ENCODE data around the gene FFAR2. TPM values are rescaled to one million over a fixed set of nuclear protein-coding genes. Genes with fewer than 3 reads are reported as not detected.

The FFAR2 gene
- total RNA-seq: 1.5 TPM

GRCh38 chr19:35447606-35448469 is at the start of gene FFAR2:
Gene FFAR2 (plus strand): TSS chr19:35448257. CDS start chr19:35449715, 1,458 bp downstream.

GRCh38 chr19:35490364-35490763 is 42.3 kb downstream of the FFAR2 start, which contains the start of gene KRTDAP:
Gene KRTDAP (minus strand): TSS chr19:35490464. CDS start chr19:35490442, 22 bp downstream.

Small RNAs within 50 kb of the gene (small RNA-seq; reads per million reads assigned to genes)
- not detected for gene RN7SL491P (ENCODE audit: low replicate concordance)

Other genes with a start within 250 kb of the FFAR2 start
- gene FAM187B, start 219.5 kb upstream of the FFAR2 start, total RNA-seq: not detected
- gene LSR, start 199.3 kb upstream of the FFAR2 start, total RNA-seq: 59.6 TPM
- 75.1 TPM for gene USF2, start 179.3 kb upstream of the FFAR2 start, total RNA-seq
- gene HAMP, start 165.7 kb upstream of the FFAR2 start, total RNA-seq: not detected
- gene MAG, start 156.1 kb upstream of the FFAR2 start, total RNA-seq: 9.2 TPM
- 6.7 TPM for gene CD22, start 119.1 kb upstream of the FFAR2 start, total RNA-seq
- 0.23 TPM for gene FFAR1, start 100.4 kb upstream of the FFAR2 start, total RNA-seq
- 0.76 TPM for gene FFAR3, start 89.8 kb upstream of the FFAR2 start, total RNA-seq
- not detected for gene GPR42, start 77.2 kb upstream of the FFAR2 start, total RNA-seq
- gene KRTDAP, start 42.2 kb downstream of the FFAR2 start, total RNA-seq: not detected
- gene DMKN, start 65.4 kb downstream of the FFAR2 start, total RNA-seq: 47.1 TPM
- not detected for gene SBSN, start 80.1 kb downstream of the FFAR2 start, total RNA-seq
- not detected for gene GAPDHS, start 85.2 kb downstream of the FFAR2 start, total RNA-seq
- 74.1 TPM for gene TMEM147, start 97.4 kb downstream of the FFAR2 start, total RNA-seq
- 0.41 TPM for gene ATP4A, start 115.4 kb downstream of the FFAR2 start, total RNA-seq
- not detected for gene PMIS2, start 137.9 kb downstream of the FFAR2 start, total RNA-seq
- 14.3 TPM for gene HAUS5, start 164.5 kb downstream of the FFAR2 start, total RNA-seq
- gene RBM42, start 180.8 kb downstream of the FFAR2 start, total RNA-seq: 40.6 TPM
- gene ETV2, start 193.5 kb downstream of the FFAR2 start, total RNA-seq: 0.47 TPM
- gene COX6B1, start 200.1 kb downstream of the FFAR2 start, total RNA-seq: 303 TPM
- 20.4 TPM for gene UPK1A, start 218.3 kb downstream of the FFAR2 start, total RNA-seq